HepG2 (cell line): Measurements from ENCODE around the gene KRTAP1-1. TPM values are rescaled to one million over a fixed set of nuclear protein-coding genes. Genes with fewer than 3 reads are reported as not detected.
A peak's percentile ranks its signal among the peaks of the same experiment; 100 is the strongest.

ENCODE experiments used
- AHDC1 ChIP-seq: sonication (generic); formaldehyde crosslinking; IDR thresholded peaks from 2 replicates; pipeline ENCODE4 v1.5.1; 2020; ENCODE audit warnings: mild to moderate bottlenecking, missing genetic modification reagents, borderline replicate concordance
- BCLAF1 ChIP-seq: fragments of 450-650 bp; IDR thresholded peaks from 2 replicates; pipeline ENCODE4 v1.6.1; 2017; ENCODE audit warnings: mild to moderate bottlenecking
- CERS6 ChIP-seq: sonication (generic); formaldehyde crosslinking; IDR thresholded peaks from 2 replicates; pipeline ENCODE4 v1.5.0; 2020; ENCODE audit warnings: missing genetic modification reagents
- FUBP1 ChIP-seq: sonication (generic); formaldehyde crosslinking; IDR thresholded peaks from 2 replicates; pipeline ENCODE4 v1.5.1; 2020; ENCODE audit warnings: missing genetic modification reagents, mild to moderate bottlenecking, borderline replicate concordance
- KAT2B ChIP-seq: fragments of 150-350 bp; IDR thresholded peaks from 2 replicates; pipeline ENCODE4 v1.6.1; 2014; ENCODE audit warnings: low read depth, low read length, borderline replicate concordance
- MAFF ChIP-seq: IDR thresholded peaks from 2 replicates; pipeline ENCODE4 v1.6.1; 2011; ENCODE audit warnings: low read depth, low read length, improper control_type of control experiment
- NFATC3 ChIP-seq: sonication (generic); formaldehyde crosslinking; IDR thresholded peaks from 2 replicates; pipeline ENCODE4 v1.5.1; 2020; ENCODE audit warnings: mild to moderate bottlenecking, missing genetic modification reagents
- SRSF4 ChIP-seq: fragments of 200-400 bp; formaldehyde crosslinking; IDR thresholded peaks from one replicate; pipeline ENCODE4 v1.6.1; 2018; ENCODE audit warnings: mild to moderate bottlenecking, low read depth, low read length, moderate library complexity; ENCODE audit not compliant: poor library complexity, severe bottlenecking
- TFDP2 ChIP-seq: sonication (generic); formaldehyde crosslinking; IDR thresholded peaks from 2 replicates; pipeline ENCODE4 v1.4.0; 2020; ENCODE audit warnings: missing genetic modification reagents
- ZBTB7A ChIP-seq: sonication (generic); formaldehyde crosslinking; IDR thresholded peaks from 2 replicates; pipeline ENCODE4 v1.8.0; 2022; ENCODE audit warnings: mild to moderate bottlenecking, missing genetic modification reagents
- ZNF124 ChIP-seq: sonication (generic); formaldehyde crosslinking; IDR thresholded peaks from 2 replicates; pipeline ENCODE4 v1.4.0; 2020; ENCODE audit warnings: missing genetic modification reagents
- ZNF343 ChIP-seq: sonication (generic); formaldehyde crosslinking; IDR thresholded peaks from 2 replicates; pipeline ENCODE4 v1.4.0; 2020; ENCODE audit warnings: mild to moderate bottlenecking, missing genetic modification reagents
- ZNF496 ChIP-seq: sonication (generic); formaldehyde crosslinking; IDR thresholded peaks from 2 replicates; pipeline ENCODE4 v1.8.1; 2023; ENCODE audit warnings: mild to moderate bottlenecking, moderate library complexity, missing genetic modification reagents; ENCODE audit not compliant: insufficient replicate concordance
- ZNF607 ChIP-seq: sonication (generic); formaldehyde crosslinking; IDR thresholded peaks from 2 replicates; pipeline ENCODE4 v1.5.1; 2020; ENCODE audit warnings: missing genetic modification reagents, mild to moderate bottlenecking, borderline replicate concordance
- ZNF816 ChIP-seq: sonication (generic); formaldehyde crosslinking; IDR thresholded peaks from 2 replicates; pipeline ENCODE4 v1.8.0; 2022; ENCODE audit warnings: missing genetic modification reagents, mild to moderate bottlenecking, borderline replicate concordance
- polyA plus RNA-seq, 8 experiments: library from polyadenylated mRNA; depleted of rRNA in 3 of 8; stranded (reverse) in 7 of 8; unstranded in 1 of 8; fragments of >200 nt; fragmentation: Illumina TruSeq in 4 of 8; extraction: Trizol in 4 of 8; gene quantifications; 2 replicates each; pipeline versions ENCODE4 v1.2.1 to v1.2.3, GENCODE V29; 2011 to 2016; ENCODE audit warnings: low read depth in 4 of 8, missing spikeins in 1 of 8, mixed read lengths in 1 of 8; ENCODE audit not compliant: insufficient read depth in 1 of 8
- total RNA-seq, 5 experiments: library from RNA; depleted of rRNA; stranded (reverse); fragments of >200 nt; fragmentation: Illumina TruSeq; extraction: Trizol; gene quantifications; 2 replicates each; pipeline ENCODE4 v1.2.3, GENCODE V29; 2016; ENCODE audit warnings: low read depth in 1 of 5
- TF ChIP-seq, protein P1 (sequence below): sonication (generic); formaldehyde crosslinking; IDR thresholded peaks from 2 replicates; pipeline ENCODE4 v1.5.1; 2020; ENCODE audit warnings: missing genetic modification reagents, mild to moderate bottlenecking, borderline replicate concordance

KRTAP1-1 gene
- total and polyA plus RNA-seq, 2 of the 13 experiments (the other 11 are each of a cell fraction or from before 2014, with no cell fraction given), result not detected

GRCh38 chr17:41009301-41009760, 31.9 kb downstream of the KRTAP1-1 start (continued):
- TF ChIP-seq FUBP1 (CRISPR knock-in tag) (no peak), KAT2B (no peak), SRSF4 (no peak), MAFF (no peak), BCLAF1 (no peak), NFATC3 (no peak), ZNF343 (CRISPR knock-in tag) (no peak), TFDP2 (CRISPR knock-in tag) (no peak), ZNF816 (no peak), CERS6 (no peak), ZNF496 (CRISPR knock-in tag) (no peak), ZNF607 (CRISPR knock-in tag) (no peak), ZNF124 (no peak), ZBTB7A (no peak), AHDC1 (CRISPR knock-in tag) (peak; percentile 91; the same call in 1 of the 2 replicates)
- TF ChIP-seq, protein P1, sequence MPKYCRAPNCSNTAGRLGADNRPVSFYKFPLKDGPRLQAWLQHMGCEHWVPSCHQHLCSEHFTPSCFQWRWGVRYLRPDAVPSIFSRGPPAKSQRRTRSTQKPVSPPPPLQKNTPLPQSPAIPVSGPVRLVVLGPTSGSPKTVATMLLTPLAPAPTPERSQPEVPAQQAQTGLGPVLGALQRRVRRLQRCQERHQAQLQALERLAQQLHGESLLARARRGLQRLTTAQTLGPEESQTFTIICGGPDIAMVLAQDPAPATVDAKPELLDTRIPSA (CRISPR knock-in tag), result no peak
